Heart right ventricle (tissue), 16 donors: ENCODE results near the gene HAUS6. TPM values are rescaled to one million over a fixed set of nuclear protein-coding genes. Genes with fewer than 3 reads are reported as not detected.
A peak's percentile ranks its signal among the peaks of the same experiment; 100 is the strongest.
"Not testable (repeated sequence)": the region's sequence is repeated elsewhere in the genome, so short reads cannot be mapped to it uniquely, and the experiment has no call there.

Experiments
- ATAC-seq, 8 donors: fragments of 200-7000 bp; cut with Tn5 transposase; one replicate each; pipeline ENCODE4 v1.9.1; 2020; ENCODE audit warnings: mild to moderate bottlenecking in 8 of 8, moderate library complexity in 8 of 8, moderate number of reproducible peaks in 1 of 8
- DNase-seq, 2 donors: peaks; one replicate each; pipeline ENCODE4 v3.0.0-alpha.2; 2020
- H3K27ac ChIP-seq, 10 donors: fragments of 200-600 bp; sonication (generic) in 2 of 10; one replicate each; pipeline versions ENCODE4 v1.5.0 to v1.8.0; 2020 to 2022; ENCODE audit warnings: mild to moderate bottlenecking in 3 of 10
- H3K27me3 ChIP-seq, 7 donors: fragments of 200-600 bp; one replicate each; pipeline ENCODE4 v1.8.0; 2021 to 2022; ENCODE audit warnings: mild to moderate bottlenecking in 2 of 7
- H3K36me3 ChIP-seq, 9 donors: fragments of 200-600 bp; sonication (generic) in 1 of 9; one replicate each; pipeline versions ENCODE4 v1.5.0 to v1.8.0; 2020 to 2022; ENCODE audit warnings: mild to moderate bottlenecking in 2 of 9
- H3K4me1 ChIP-seq, 9 donors: fragments of 200-600 bp; sonication (generic) in 1 of 9; one replicate each; pipeline versions ENCODE4 v1.5.0 to v1.8.0; 2020 to 2022; ENCODE audit warnings: mild to moderate bottlenecking in 4 of 9
- H3K4me3 ChIP-seq, 10 donors: fragments of 200-600 bp; sonication (generic) in 2 of 10; one replicate each; pipeline versions ENCODE4 v1.5.0 to v1.8.0; 2020 to 2022; ENCODE audit warnings: mild to moderate bottlenecking in 7 of 10, moderate library complexity in 2 of 10
- H3K9me3 ChIP-seq, 11 donors: fragments of 200-600 bp in 10 of 11; sonication (generic) in 2 of 11; one replicate each; pipeline versions ENCODE4 v1.5.0 to v1.8.0; 2013 to 2022; ENCODE audit warnings: mild to moderate bottlenecking in 2 of 11, control low read depth in 1 of 11, moderate library complexity in 1 of 11
- WGBS, 2 donors: extraction: QIAGEN DNeasy Blood & Tissue Kit; methylation state at CpG; one replicate each; pipeline ENCODE4 v1.1.7; 2013; ENCODE audit warnings: inconsistent platforms in 1 of 2; 5-methylcytosine and 5-hydroxymethylcytosine counted together
- intact Hi-C, 10 donors: fragments of 100-400 bp; cut with DNase I; formaldehyde crosslinking; loops; one replicate each; pipeline versions ENCODE4 v1.11.1 to v1.14.2; 2022
- polyA plus RNA-seq, 2 donors: library from polyadenylated mRNA; stranded (reverse); fragments of 200-250 nt; gene quantifications; one replicate each; pipeline ENCODE4 v1.2.3, GENCODE V29; 2013
- total RNA-seq, 10 donors: library from RNA; stranded (reverse); fragmentation: NEBNext Ultra II Directional in 3 of 10; extraction: Animal tissue kit (Norgen Biotek cat#: 25700) in 3 of 10; gene quantifications; one replicate each; pipeline versions ENCODE4 v1.2.1 to v1.2.4, GENCODE V29; 2021 to 2023
- TF ChIP-seq, protein P1 (sequence below), 9 donors: fragments of 200-600 bp; sonication (generic) in 2 of 9; IDR thresholded peaks; one replicate each; pipeline versions ENCODE4 v1.5.0 to v1.8.0; 2021 to 2022; ENCODE audit warnings: antibody characterized with exemption in 9 of 9, mild to moderate bottlenecking in 5 of 9, moderate library complexity in 1 of 9
- donor health status: Arrhythmogenic right ventricular cardiomyopathy.
- donor health status: ischemic (EF 13 %, LVEDD 7.1; RV severe dilation, severe dysfunction).
- donor health status: healthy with polysubstance abuse.
- donor health status: DM: no; HTN: yes; CAD: no.
- donor health status: DM: no; HTN: no; CAD: no.
- donor health status: ischemic (EF 25% LVEDD 6.9; RV normal size, moderate dysfunction).
- donor health status: ischemic (EF 25% LVEDD 5.7; RV mildly dilated, moderate dysfunction).
- donor health status: healthy.
- donor health status: DM: yes; HTN: yes; CAD: no.
- donor health status: Ischemic cardiomyopathy.
- donor health status: ischemic (EF 35%, LVEDD 5.7; RV mildly dilated, moderate dysfunction).
- donor health status: nonischemic (EF 11% LVEDD 7.7; RV severe dilation, severe dysfunction).
- donor health status: DM: yes; HTN: yes; CAD: no.
- donor health status: PGD.
- donor health status: ischemic (EF 29% LVEDD 5.4; RV normal size, mild dysfunction).
- donor health status: nonischemic (EF 23%, LVEDD 6.1; RV moderate dilation, normal function).

HAUS6 gene
- total and polyA plus RNA-seq, 12 donors = 2.6 to 10.4 (median 7.0) TPM

DNA sequence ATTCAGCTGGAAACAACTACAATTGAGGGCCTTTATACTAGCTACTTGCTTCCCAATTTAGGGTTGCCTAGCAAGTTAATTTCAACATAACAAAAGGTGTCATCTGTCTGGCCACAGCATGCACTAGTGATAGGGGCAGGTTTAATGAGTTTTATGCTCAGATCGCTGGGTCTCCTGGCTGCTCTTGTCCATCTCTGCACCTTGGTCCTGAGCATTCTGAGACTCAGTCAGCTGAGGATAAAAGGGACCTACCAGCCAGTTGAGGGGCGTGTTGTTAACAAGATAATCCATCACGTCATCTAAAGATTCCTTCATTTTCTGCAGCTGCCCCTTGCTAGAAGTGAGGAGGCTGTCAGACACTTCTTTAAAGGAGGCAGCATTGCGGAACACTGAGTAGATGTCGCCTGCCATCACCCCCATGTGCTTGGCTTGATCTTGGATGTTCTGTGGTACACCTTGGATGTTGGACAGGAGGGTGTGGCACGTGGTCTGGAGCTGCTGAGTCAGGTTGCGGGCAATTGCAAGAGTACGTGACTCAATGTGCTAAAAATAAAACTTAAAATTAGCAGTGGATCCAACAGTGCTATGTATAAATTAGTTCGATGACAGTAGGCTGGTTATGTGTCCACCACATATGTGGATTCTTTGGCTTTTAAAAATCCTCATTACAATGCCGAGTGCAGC lies 13.5 kb upstream of the HAUS6 start:
- Histone ChIP-seq H3K27ac (peak overlapping the region in 9 of 10 donors; percentile 27 to 70 (median 45)), H3K4me3 (no peak overlapping the region), H3K9me3 (no peaks in the 10 kb centered on the region), H3K4me1 (peaks cover 0 to 57% (median 19%) of the 10 kb centered on the region in 9 donors), H3K27me3 (no peaks in the 10 kb centered on the region), H3K36me3 (peaks cover 0 to 86% (median 57%) of the 10 kb centered on the region in 9 donors)
- 59 to 73% methylated on average over 10 of the region's 10 CpGs for WGBS, 2 donors
- ATAC-seq = peak; percentile 78 to 97 (median 89)
- peak; percentile 44 to 59 for DNase-seq
- TF ChIP-seq, protein P1, sequence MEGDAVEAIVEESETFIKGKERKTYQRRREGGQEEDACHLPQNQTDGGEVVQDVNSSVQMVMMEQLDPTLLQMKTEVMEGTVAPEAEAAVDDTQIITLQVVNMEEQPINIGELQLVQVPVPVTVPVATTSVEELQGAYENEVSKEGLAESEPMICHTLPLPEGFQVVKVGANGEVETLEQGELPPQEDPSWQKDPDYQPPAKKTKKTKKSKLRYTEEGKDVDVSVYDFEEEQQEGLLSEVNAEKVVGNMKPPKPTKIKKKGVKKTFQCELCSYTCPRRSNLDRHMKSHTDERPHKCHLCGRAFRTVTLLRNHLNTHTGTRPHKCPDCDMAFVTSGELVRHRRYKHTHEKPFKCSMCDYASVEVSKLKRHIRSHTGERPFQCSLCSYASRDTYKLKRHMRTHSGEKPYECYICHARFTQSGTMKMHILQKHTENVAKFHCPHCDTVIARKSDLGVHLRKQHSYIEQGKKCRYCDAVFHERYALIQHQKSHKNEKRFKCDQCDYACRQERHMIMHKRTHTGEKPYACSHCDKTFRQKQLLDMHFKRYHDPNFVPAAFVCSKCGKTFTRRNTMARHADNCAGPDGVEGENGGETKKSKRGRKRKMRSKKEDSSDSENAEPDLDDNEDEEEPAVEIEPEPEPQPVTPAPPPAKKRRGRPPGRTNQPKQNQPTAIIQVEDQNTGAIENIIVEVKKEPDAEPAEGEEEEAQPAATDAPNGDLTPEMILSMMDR (IDR thresholded peaks at IDR 0.05) = no peak
- intact Hi-C loops = loop anchor here in 1 of 10 donors (10.0 kb wide), 1 partner anchor 229 kb away; no protein-coding TSS in a partner anchor

DNA sequence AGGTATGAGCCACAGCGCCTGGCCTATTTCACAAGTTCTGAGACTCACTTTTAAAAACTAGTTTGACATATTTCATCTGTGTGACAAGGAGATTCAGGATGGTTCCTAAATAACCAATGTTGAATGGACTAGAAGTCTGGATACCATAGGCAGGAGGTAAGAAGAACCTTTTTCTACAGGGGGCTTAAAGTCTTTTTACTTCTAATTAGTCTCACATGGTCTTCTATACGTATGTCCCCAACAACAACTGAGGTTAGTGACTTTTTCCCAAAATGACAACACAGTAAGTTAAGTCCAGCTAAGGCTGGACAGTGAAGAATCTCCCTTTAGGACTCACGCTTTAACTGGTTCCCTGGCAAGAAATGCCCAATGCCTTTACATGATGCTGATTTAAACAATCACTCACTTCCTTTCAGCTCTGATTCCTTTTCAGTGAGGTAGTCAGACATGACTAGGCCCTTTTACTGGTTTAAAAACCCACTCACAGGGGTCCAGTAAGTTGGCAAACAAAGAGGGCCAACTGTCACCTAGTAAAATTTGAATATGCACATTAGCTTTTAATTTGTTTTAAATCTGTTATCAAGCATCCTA lies 12.1 kb upstream of the HAUS6 start:
- peaks cover 0 to 42% (median 19%) of the 10 kb centered on the region in 9 donors for H3K4me1 ChIP-seq
- H3K27ac ChIP-seq = peak overlapping the region in 1 of 10 donors; percentile 31
- ATAC-seq (no peak), DNase-seq (no peak)
- H3K27me3 ChIP-seq = no peaks in the 10 kb centered on the region
- intact Hi-C loops = loop anchor here in 1 of 10 donors (10.0 kb wide), 1 partner anchor 230 kb away; no protein-coding TSS in a partner anchor
- WGBS, 2 donors = 91 to 95% methylated on average over 3 of the region's 3 CpGs
- TF ChIP-seq, protein P1 (IDR thresholded peaks at IDR 0.05) = no peak
- H3K36me3 ChIP-seq = peaks cover 0 to 78% (median 45%) of the 10 kb centered on the region in 9 donors
- no peak overlapping the region for H3K4me3 ChIP-seq
- H3K9me3 ChIP-seq = no peaks in the 10 kb centered on the region

DNA sequence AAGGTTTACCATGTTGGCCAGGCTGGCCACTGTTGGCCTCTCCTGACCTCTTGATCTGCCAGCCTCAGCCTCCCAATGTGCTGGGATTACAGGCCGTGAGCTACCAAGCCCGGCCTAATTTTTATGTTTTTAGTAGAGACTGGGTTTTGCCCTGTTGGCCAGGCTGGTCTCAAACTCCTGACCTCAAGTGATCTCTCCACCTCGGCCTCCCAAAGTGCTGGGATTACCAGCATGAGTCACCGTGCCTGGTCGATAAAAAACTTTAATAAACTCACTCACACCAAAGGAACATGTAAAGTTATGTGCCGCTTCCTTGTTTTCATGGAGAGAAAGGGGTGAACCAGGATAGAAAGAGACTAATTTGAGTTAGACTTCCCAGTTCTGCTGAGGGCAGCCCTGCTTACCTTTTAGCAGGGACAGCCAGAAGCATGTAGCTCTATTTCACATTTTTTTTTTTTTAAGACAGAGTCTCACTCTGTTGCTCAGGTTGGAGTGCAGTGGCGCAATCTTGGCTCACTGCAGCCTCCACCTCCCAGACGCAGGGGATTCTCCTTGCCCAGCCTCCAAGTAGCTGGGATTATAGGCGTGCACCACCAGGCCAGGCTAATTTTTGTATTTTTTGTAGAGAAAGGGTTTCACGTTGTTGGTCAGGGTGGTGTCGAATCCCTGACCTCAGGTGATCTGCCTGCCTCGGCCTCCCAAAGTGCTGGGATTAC lies 11.4 kb upstream of the HAUS6 start:
- peaks cover 0 to 36% (median 19%) of the 10 kb centered on the region in 9 donors for H3K4me1 ChIP-seq
- intact Hi-C loops = loop anchor here in 1 of 10 donors (10.0 kb wide), 1 partner anchor 231 kb away; no protein-coding TSS in a partner anchor
- peaks cover 0 to 72% (median 38%) of the 10 kb centered on the region in 9 donors for H3K36me3 ChIP-seq
- TF ChIP-seq, protein P1 (IDR thresholded peaks at IDR 0.05) = no peak
- no peaks in the 10 kb centered on the region for H3K27me3 ChIP-seq
- DNase-seq (no peak), ATAC-seq (no peak)
- 93 to 96% methylated on average over 12 of the region's 12 CpGs for WGBS, 2 donors
- H3K9me3 ChIP-seq = no peaks in the 10 kb centered on the region
- no peak overlapping the region for H3K4me3 ChIP-seq
- peak overlapping the region in 1 of 10 donors; percentile 31 for H3K27ac ChIP-seq

DNA sequence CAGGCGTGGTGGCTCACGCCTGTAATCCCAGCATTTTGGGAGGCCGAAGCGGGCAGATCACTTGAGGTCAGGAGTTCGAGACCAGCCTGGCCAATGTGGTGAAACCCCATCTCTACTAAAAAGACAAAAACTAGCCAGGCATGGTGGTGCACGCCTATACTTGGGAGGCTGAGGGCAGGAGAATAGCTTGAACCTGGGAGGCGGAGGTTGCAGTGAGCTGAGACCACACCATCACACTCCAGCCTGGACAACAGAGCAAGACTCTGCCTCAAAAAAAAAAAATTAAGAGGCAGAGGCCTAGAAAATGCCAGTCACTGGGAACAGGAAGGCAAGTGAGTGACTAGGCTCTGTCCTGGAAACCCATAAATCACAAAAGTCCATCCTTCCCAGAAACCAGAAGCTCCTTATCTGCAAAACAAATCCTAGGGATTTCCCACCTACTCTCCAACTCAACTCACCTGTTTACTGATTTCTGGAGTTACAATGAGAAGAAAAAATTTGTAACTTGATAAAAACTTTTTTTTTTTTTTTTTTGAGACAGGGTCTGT lies 10.4 kb upstream of the HAUS6 start:
- 98 to 99% methylated on average over 7 of the region's 7 CpGs for WGBS, 2 donors
- intact Hi-C loops = loop anchor here in 1 of 10 donors (10.0 kb wide), 1 partner anchor 232 kb away; no protein-coding TSS in a partner anchor

More for the DNA sequence above, 10.4 kb upstream of the HAUS6 start:
- peaks cover 0 to 67% (median 30%) of the 10 kb centered on the region in 9 donors for H3K36me3 ChIP-seq
- H3K27ac ChIP-seq, H3K4me3 ChIP-seq, H3K27me3 ChIP-seq, DNase-seq, ATAC-seq, H3K9me3 ChIP-seq: not testable (repeated sequence)
- peaks cover 0 to 26% (median 13%) of the 10 kb centered on the region in 9 donors for H3K4me1 ChIP-seq
